GM12865 (cell line): ENCODE data around the gene CLIP2.
"Not testable (repeated sequence)": the region's sequence is repeated elsewhere in the genome, so short reads cannot be mapped to it uniquely, and the experiment has no call there.

Experiments used
- DNase-seq: peaks from one replicate; pipeline ENCODE4 v3.0.0; 2010; ENCODE audit warnings: low read depth
- H3K4me3 ChIP-seq: 2 replicates; pipeline ENCODE4 v1.5.1; 2011; ENCODE audit warnings: mild to moderate bottlenecking, low read depth, low read length, control low read depth
- TF ChIP-seq, protein P1 (sequence below): IDR thresholded peaks from 2 replicates; pipeline ENCODE4 v1.5.1; 2011; ENCODE audit warnings: low read length, control low read depth, low read depth, inconsistent platforms; ENCODE audit not compliant: insufficient read depth; ENCODE audit errors: missing control alignments

CLIP2 gene

DNA sequence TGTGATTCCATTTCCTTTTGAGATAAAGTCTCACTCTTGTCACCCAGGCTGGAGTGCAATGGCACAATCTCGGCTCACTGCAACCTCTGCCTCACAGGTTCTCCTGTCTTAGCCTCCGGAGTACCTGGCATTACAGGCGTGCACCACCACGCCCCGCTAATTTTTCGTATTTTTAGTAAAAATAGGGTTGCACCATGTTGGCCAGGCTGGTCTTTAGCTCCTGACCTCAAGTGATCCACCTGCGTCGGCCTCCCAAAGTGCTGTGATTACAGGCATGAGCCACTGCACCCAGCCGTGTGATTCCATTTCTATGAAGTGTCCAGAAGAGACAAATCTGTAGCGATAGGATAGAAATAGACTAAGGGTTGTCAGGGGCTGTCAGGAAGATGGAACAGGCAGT is 60.4 kb downstream of the CLIP2 start:
- no peak for DNase-seq
- TF ChIP-seq, protein P1, sequence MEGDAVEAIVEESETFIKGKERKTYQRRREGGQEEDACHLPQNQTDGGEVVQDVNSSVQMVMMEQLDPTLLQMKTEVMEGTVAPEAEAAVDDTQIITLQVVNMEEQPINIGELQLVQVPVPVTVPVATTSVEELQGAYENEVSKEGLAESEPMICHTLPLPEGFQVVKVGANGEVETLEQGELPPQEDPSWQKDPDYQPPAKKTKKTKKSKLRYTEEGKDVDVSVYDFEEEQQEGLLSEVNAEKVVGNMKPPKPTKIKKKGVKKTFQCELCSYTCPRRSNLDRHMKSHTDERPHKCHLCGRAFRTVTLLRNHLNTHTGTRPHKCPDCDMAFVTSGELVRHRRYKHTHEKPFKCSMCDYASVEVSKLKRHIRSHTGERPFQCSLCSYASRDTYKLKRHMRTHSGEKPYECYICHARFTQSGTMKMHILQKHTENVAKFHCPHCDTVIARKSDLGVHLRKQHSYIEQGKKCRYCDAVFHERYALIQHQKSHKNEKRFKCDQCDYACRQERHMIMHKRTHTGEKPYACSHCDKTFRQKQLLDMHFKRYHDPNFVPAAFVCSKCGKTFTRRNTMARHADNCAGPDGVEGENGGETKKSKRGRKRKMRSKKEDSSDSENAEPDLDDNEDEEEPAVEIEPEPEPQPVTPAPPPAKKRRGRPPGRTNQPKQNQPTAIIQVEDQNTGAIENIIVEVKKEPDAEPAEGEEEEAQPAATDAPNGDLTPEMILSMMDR, result no peak
- no peak overlapping the region for H3K4me3 ChIP-seq

DNA sequence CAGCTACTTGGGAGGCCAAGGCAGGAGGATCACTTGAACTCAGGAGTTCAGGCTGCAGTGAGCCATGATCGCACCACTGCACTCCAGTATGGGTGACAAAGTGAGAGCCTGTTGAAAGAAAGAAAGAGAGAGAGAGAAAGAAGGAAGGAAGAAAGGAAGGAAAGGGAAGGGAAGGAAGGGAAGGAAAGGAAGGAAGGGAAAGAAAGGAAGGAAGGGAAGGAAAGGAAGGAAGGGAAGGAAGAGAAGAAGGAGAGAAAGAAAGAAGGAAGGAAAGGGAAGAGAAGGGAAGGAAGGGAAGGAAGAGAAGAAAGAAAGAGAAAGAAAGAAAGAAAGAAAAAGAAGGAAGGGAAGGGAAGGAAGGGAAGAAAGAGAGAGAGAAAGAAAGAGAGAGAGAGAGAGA is 61.5 kb downstream of the CLIP2 start:
- DNase-seq, result no peak
- TF ChIP-seq, protein P1, result no peak
- H3K4me3 ChIP-seq, result no peak overlapping the region

DNA sequence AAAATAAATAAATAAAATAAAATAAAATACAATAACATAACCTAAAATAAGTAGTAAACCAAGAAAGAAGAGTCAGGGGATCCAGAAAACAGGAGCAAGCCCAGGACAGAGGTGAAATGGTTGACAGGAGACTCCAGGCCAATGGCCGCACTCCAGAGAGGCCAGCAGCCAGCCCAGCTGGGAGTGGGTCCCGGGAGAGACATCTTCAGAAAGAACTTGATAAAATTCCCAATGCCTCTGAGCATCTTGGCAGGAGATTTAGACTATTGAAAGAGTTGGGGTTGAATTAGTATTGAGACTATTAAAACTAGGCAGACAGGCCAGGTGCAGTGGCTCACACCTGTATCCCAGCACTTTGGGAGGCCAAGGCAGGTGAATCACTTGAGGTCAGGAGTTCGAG is 62.6 kb downstream of the CLIP2 start:
- TF ChIP-seq, protein P1, result no peak
- no peak overlapping the region for H3K4me3 ChIP-seq
- DNase-seq, result no peak

DNA sequence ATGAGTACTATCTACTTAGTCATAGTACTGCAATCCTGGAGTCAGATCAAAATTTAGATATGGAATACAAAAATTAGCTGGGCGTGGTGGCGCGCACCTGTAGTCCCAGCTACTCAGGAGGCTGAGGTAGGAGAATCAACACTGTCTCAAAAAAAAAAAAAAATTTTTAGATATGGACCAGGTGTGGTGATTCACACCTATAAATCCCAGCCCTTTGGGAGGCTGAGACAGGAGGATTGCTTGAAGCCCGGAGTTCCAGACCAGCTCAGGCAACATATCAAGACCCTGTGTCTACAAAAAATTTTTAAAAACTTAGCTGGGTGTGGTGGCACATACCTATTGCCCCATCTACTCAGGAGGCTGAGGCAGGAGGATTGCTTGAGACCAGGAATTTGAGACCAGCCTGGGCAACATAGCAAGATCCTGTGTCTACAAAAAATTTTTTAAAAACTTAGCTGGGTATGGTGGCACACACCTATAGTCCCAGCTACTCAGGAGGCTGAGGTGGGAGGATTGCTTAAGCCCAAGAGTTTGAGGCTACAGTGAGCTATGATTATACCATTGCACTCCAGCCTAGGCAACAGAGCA is 63.4 kb downstream of the CLIP2 start:
- not testable (repeated sequence) for DNase-seq, H3K4me3 ChIP-seq

DNA sequence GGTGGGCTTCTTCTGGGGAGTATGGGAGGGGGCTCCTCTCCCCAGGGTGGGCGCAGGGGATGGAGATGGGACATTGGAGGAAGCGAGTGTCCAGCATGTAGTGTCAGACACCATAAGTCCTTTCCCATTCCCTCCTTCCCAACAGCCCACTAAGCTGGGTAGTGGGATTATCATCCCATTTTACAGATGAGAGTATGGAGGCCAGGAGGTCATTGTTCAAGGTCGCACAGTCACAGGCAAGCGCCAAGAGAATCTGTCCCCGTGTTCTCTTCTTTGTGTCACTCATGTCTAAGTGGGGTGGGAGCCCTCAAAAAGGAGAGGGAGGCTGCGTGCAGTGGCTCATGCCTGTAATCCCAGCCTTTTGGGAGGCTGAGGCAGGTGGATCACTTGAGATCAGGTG is 64.8 kb downstream of the CLIP2 start:
- DNase-seq, result no peak
- no peak overlapping the region for H3K4me3 ChIP-seq
- TF ChIP-seq, protein P1, result no peak

DNA sequence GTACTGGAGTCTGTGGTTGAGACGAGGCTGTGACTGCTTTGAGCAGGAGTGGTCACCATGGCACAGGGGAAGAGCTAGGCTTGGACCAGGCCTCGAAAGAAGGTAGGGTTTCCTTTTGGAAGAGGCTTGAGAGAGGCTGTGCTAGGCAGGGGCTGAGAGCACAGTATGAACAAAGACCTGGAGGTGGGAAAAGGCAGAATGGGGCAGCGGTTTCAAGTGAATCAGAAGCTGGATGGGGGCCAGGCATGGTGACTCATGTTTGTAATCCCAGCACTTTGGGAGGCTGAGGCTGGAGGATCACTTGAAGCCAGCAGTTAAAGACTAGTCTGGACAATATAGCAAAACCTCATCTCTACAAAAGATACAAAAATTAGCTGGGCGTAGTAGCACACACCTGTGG is 65.9 kb downstream of the CLIP2 start:
- DNase-seq, result no peak

DNA sequence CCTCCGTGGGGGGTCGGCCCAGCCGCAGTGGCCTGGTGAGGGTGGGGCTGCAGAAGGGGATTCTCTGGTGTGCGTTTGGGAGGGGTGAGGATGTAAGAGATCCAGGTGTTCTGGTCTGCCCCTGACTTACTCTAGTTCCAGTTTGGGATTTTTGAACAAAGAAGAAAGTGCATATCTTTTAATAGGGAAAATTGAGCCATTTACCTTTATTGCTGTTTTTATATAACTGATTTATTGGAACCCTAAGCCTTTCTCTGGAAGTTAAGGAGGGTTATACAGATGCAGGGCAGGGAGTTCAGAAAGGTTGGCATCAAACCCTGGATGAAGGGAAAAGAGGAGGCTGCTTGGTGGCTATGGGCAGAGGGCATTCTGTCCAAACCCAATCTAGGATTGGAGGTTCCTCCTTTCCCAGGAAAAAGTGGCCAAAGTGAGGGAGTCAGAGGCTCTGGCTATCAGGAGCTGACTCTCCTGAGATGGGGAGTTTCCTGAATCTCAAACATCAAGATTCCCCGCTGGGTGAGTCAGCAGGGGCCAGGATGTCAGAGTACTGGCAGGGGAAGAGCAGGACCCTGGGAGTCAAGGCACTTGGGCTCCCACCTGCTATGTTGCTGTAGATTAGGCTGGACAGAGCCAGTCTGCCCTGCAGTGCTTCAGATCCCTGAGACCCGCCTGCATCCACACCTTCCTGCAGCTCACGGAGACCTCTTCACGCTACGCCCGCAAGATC is 67.5 kb downstream of the CLIP2 start:
- TF ChIP-seq, protein P1, result no peak
- no peak overlapping the region for H3K4me3 ChIP-seq
- DNase-seq, result no peak

More for the DNA sequence above, 65.9 kb downstream of the CLIP2 start:
- TF ChIP-seq, protein P1, result no peak
- H3K4me3 ChIP-seq, result no peak overlapping the region
